Upper lobe of left lung (tissue), 6 donors: ENCODE data around the gene XRCC5. TPM values are rescaled to one million over a fixed set of nuclear protein-coding genes. Genes with fewer than 3 reads are reported as not detected.

Experiments used
- ATAC-seq, 2 donors: fragments of 200-7000 bp; cut with Tn5 transposase; one replicate each; pipeline ENCODE4 v1.9.1; 2022; ENCODE audit warnings: mild to moderate bottlenecking in 2 of 2, moderate library complexity in 2 of 2; ENCODE audit not compliant: low FRiP score in 2 of 2
- DNase-seq, 2 donors: peaks; one replicate each; pipeline ENCODE4 v3.0.0-alpha.2; 2019 to 2020
- H3K27ac ChIP-seq, 4 donors: fragments of 200-600 bp; sonication (generic); one replicate each; pipeline ENCODE4 v1.5.1; 2016 to 2019
- H3K27me3 ChIP-seq, 4 donors: fragments of 200-600 bp; sonication (generic); one replicate each; pipeline ENCODE4 v1.5.1; 2017 to 2019
- H3K36me3 ChIP-seq, 4 donors: fragments of 200-600 bp; sonication (generic); one replicate each; pipeline ENCODE4 v1.5.1; 2016 to 2019
- H3K4me1 ChIP-seq, 4 donors: fragments of 200-600 bp; sonication (generic); one replicate each; pipeline ENCODE4 v1.5.1; 2018 to 2019
- H3K4me3 ChIP-seq, 4 donors: fragments of 200-600 bp; sonication (generic); one replicate each; pipeline ENCODE4 v1.5.1; 2017 to 2019; ENCODE audit warnings: mild to moderate bottlenecking in 2 of 4, moderate library complexity in 1 of 4
- H3K9me3 ChIP-seq, 4 donors: fragments of 200-600 bp; sonication (generic); one replicate each; pipeline ENCODE4 v1.5.1; 2018 to 2019
- CTCF ChIP-seq, 6 experiments: fragments of 450-650 bp in 4 of 6; fragments of 200-600 bp in 2 of 6; sonication (generic) in 2 of 6; IDR thresholded peaks; one replicate each; pipeline ENCODE4 v1.5.1; 2016 to 2019; ENCODE audit warnings: antibody characterized with exemption in 6 of 6
- EP300 ChIP-seq, 4 donors: sonication (generic); formaldehyde crosslinking; IDR thresholded peaks; one replicate each; pipeline ENCODE4 v1.5.1; 2017; ENCODE audit warnings: antibody characterized with exemption in 4 of 4, control low read depth in 2 of 4
- POLR2A ChIP-seq, 4 donors: fragments of 450-650 bp; IDR thresholded peaks; one replicate each; pipeline ENCODE4 v1.5.1; 2016 to 2017; ENCODE audit warnings: antibody characterized with exemption in 4 of 4, mild to moderate bottlenecking in 2 of 4
- POLR2AphosphoS5 ChIP-seq, 2 donors: sonication (generic); formaldehyde crosslinking; IDR thresholded peaks; one replicate each; pipeline ENCODE4 v1.5.1; 2017; ENCODE audit warnings: antibody characterized with exemption in 2 of 2
- WGBS, 2 donors: methylation state at CpG; one replicate each; pipeline ENCODE4 v1.1.5; 2017 to 2018; 5-methylcytosine and 5-hydroxymethylcytosine counted together
- total RNA-seq, 6 donors: library from RNA; depleted of rRNA in 4 of 6; stranded (reverse); fragments of >200 nt in 4 of 6; gene quantifications; one replicate each; pipeline versions ENCODE4 v1.1.0 to v1.2.1, GENCODE V29; 2016 to 2021
- donor health status: DM: no; HTN: no; CAD: no; lungs with moderate emphysema.
- donor health status: DM: no; HTN: yes; CAD: no; lungs with severe emphysema.

Gene XRCC5
- total RNA-seq, 6 donors from 2014 or later: 57.3 to 163 (median 131) TPM

DNA sequence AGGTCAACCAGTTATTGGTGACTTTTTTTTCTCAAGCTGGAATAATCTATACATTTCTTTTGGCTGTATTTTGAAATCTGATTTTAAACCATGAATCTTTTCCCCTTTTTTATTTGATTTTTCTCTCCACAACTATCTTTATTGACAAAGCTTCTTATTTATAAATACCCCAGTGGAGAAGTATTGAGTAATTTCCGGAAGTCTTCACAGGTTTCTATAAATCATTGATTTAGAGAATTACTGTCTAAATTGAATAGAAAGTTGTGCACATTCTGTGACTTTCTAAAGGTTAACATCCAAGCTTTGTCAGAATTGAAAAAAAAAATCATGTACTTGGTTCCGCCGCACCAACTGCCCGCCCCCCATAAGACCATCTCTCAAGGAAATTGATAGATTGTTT, 39.8 kb downstream of the XRCC5 start:
- H3K27me3 ChIP-seq: no peaks in the 10 kb centered on the region
- WGBS, 2 donors: 90 to 95% methylated on average over 4 of the region's 4 CpGs
- H3K36me3 ChIP-seq: peaks cover 12 to 89% (median 71%) of the 10 kb centered on the region in 4 donors

GRCh38 chr2:216149741-216150140, 40.6 kb downstream of the XRCC5 start:
- Histone ChIP-seq H3K36me3 (peaks cover 7 to 89% (median 67%) of the 10 kb centered on the region in 4 donors), H3K27me3 (no peaks in the 10 kb centered on the region), H3K9me3 (no peaks in the 10 kb centered on the region), H3K27ac (no peak overlapping the region), H3K4me3 (no peak overlapping the region), H3K4me1 (no peaks in the 10 kb centered on the region)
- 91 to 93% methylated on average over 5 of the region's 5 CpGs for WGBS, 2 donors
- TF ChIP-seq POLR2A (IDR thresholded peaks at IDR 0.05) (no peak), EP300 (IDR thresholded peaks at IDR 0.05) (no peak), POLR2AphosphoS5 (IDR thresholded peaks at IDR 0.05) (no peak), CTCF (IDR thresholded peaks at IDR 0.05) (no peak)
- ATAC-seq (no peak), DNase-seq (no peak)

More for the DNA sequence above, 39.8 kb downstream of the XRCC5 start:
- no peaks in the 10 kb centered on the region for H3K9me3 ChIP-seq
- ATAC-seq (no peak), DNase-seq (no peak)
- no peak overlapping the region for H3K27ac ChIP-seq
- no peak for TF ChIP-seq POLR2A (IDR thresholded peaks at IDR 0.05)
- no peak for TF ChIP-seq POLR2AphosphoS5 (IDR thresholded peaks at IDR 0.05)
- TF ChIP-seq CTCF (IDR thresholded peaks at IDR 0.05): no peak
- H3K4me1 ChIP-seq: no peaks in the 10 kb centered on the region
- no peak overlapping the region for H3K4me3 ChIP-seq

GRCh38 chr2:216151313-216152025, 42.3 kb downstream of the XRCC5 start:
- Histone ChIP-seq H3K36me3 (peaks cover 11 to 85% (median 66%) of the 10 kb centered on the region in 4 donors), H3K27me3 (no peaks in the 10 kb centered on the region), H3K4me3 (no peak overlapping the region), H3K4me1 (no peaks in the 10 kb centered on the region), H3K9me3 (no peaks in the 10 kb centered on the region), H3K27ac (no peak overlapping the region)
- DNase-seq: no peak
- 88 to 95% methylated on average over 7 of the region's 7 CpGs for WGBS, 2 donors
- no peak for TF ChIP-seq POLR2A (IDR thresholded peaks at IDR 0.05)
- no peak for TF ChIP-seq CTCF (IDR thresholded peaks at IDR 0.05)
- TF ChIP-seq EP300 (IDR thresholded peaks at IDR 0.05): no peak
- TF ChIP-seq POLR2AphosphoS5 (IDR thresholded peaks at IDR 0.05): no peak
- ATAC-seq: no peak

- Histone ChIP-seq H3K27ac (no peak overlapping the region), H3K27me3 (no peaks in the 10 kb centered on the region), H3K9me3 (no peaks in the 10 kb centered on the region), H3K4me3 (no peak overlapping the region), H3K36me3 (peaks cover 24 to 74% (median 50%) of the 10 kb centered on the region in 4 donors), H3K4me1 (no peaks in the 10 kb centered on the region)
- TF ChIP-seq POLR2A (IDR thresholded peaks at IDR 0.05) (no peak), EP300 (IDR thresholded peaks at IDR 0.05) (no peak), CTCF (IDR thresholded peaks at IDR 0.05) (no peak), POLR2AphosphoS5 (IDR thresholded peaks at IDR 0.05) (no peak)
- DNase-seq: no peak
- ATAC-seq: no peak
- 93 to 94% methylated on average over 3 of the region's 3 CpGs for WGBS, 2 donors
Measured at GRCh38 chr2:216155954-216156353, 46.8 kb downstream of the XRCC5 start.

DNA sequence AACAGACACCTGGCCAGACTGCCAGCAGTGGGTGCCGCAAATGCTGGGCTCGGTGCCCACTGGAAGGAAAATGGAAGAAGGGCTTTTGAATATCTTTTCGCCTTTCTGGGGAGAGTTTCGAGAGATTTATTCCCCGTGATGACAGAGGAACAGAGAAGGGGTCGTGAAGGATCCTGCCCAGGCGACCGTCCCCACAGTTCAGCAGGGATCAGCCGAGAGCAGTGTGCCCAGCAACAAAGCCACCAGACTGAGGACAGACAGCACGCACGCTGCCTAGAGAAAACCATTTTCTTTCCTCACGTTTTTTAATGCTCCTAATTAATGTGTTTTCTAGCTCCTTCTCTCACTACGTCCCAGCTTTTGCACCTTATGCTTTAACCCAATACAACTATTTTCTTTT, 47.7 kb downstream of the XRCC5 start:
- no peaks in the 10 kb centered on the region for H3K4me1 ChIP-seq
- ATAC-seq (no peak), DNase-seq (no peak)
- no peak overlapping the region for H3K27ac ChIP-seq
- no peaks in the 10 kb centered on the region for H3K27me3 ChIP-seq
- H3K36me3 ChIP-seq: peaks cover 33 to 74% (median 54%) of the 10 kb centered on the region in 4 donors
- 94 to 95% methylated on average over 13 of the region's 13 CpGs for WGBS, 2 donors
- H3K9me3 ChIP-seq: no peaks in the 10 kb centered on the region
- TF ChIP-seq CTCF (IDR thresholded peaks at IDR 0.05) (no peak), POLR2AphosphoS5 (IDR thresholded peaks at IDR 0.05) (no peak), EP300 (IDR thresholded peaks at IDR 0.05) (no peak), POLR2A (IDR thresholded peaks at IDR 0.05) (no peak)
- no peak overlapping the region for H3K4me3 ChIP-seq
